Ascending aorta (tissue), 2 donors: ENCODE results near the gene SEZ6L. TPM values are rescaled to one million over a fixed set of nuclear protein-coding genes. Genes with fewer than 3 reads are reported as not detected.

Source experiments
- DNase-seq, 2 donors: peaks; one replicate each; pipeline ENCODE4 v3.0.0-alpha.2; 2019; ENCODE audit warnings: low spot score in 2 of 2
- H3K27ac ChIP-seq, 2 donors: fragments of 200-600 bp; sonication (generic); one replicate each; pipeline ENCODE4 v1.5.1; 2016 to 2017; ENCODE audit warnings: mild to moderate bottlenecking in 1 of 2
- H3K27me3 ChIP-seq: fragments of 200-600 bp; sonication (generic); one replicate; pipeline ENCODE4 v1.5.1; 2017
- H3K36me3 ChIP-seq, 2 donors: fragments of 200-600 bp; sonication (generic); one replicate each; pipeline ENCODE4 v1.5.1; 2016
- H3K4me1 ChIP-seq, 2 donors: fragments of 200-600 bp; sonication (generic); one replicate each; pipeline ENCODE4 v1.5.1; 2016 to 2017; ENCODE audit warnings: mild to moderate bottlenecking in 1 of 2
- H3K4me3 ChIP-seq, 2 donors: fragments of 200-600 bp; sonication (generic); one replicate each; pipeline ENCODE4 v1.5.1; 2016 to 2017; ENCODE audit warnings: mild to moderate bottlenecking in 1 of 2
- H3K9me3 ChIP-seq, 2 donors: fragments of 200-600 bp; sonication (generic); one replicate each; pipeline ENCODE4 v1.5.1; 2016
- intact Hi-C: fragments of 100-400 bp; cut with DNase I; formaldehyde crosslinking; loops from one replicate; pipeline ENCODE4 v1.15.1; 2023
- total RNA-seq: library from RNA; depleted of rRNA; stranded (reverse); fragments of >200 nt; gene quantifications from one replicate; pipeline ENCODE4 v1.1.0, GENCODE V29; 2016
- TF ChIP-seq, protein P1 (sequence below), 3 experiments: fragments of 200-600 bp in 2 of 3; fragments of 450-650 bp in 1 of 3; sonication (generic) in 2 of 3; IDR thresholded peaks; one replicate each; pipeline ENCODE4 v1.5.1; 2016 to 2019; ENCODE audit warnings: antibody characterized with exemption in 3 of 3, mild to moderate bottlenecking in 1 of 3, moderate library complexity in 1 of 3

Gene SEZ6L
- total RNA-seq, 1 donor from 2014 or later, result not detected

DNA sequence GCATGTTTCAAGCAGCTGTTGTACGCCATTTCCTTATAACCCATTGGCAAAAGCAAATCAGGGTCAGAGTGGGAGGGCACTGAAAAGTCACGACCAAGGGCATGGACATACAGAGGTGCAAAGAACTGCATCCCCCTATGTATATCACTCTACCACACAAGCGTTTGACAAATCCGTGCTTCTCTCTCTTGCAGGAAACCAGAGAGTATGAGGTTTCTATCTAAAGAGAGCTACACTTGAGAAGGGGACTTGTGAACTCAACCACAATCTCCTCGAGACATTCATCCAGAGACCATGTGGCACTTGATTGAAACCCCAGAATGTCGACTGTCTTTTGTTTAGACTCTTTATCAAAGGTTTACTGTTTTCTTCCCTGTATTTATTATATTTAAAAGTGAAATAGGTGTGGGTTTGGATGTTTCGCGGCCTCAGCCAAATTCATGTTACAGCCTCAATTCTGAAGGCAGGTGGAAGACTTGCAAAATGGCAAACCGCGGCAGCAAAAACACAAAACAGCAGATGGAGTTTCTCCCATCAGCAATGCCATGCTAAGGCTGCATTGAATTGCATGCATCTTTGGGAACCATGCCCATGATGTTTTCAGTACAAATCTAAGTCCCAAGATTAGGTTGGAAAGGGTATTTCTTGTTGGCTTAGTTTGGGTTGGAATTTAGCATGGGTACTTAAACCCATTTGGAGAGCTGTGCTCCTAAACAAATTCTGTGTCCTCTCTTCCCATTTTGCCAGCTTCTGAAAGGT, 211.0 kb downstream of the SEZ6L start:
- Histone ChIP-seq H3K4me1 (no peaks in the 10 kb centered on the region), H3K27me3 (no peaks in the 10 kb centered on the region)

DNA sequence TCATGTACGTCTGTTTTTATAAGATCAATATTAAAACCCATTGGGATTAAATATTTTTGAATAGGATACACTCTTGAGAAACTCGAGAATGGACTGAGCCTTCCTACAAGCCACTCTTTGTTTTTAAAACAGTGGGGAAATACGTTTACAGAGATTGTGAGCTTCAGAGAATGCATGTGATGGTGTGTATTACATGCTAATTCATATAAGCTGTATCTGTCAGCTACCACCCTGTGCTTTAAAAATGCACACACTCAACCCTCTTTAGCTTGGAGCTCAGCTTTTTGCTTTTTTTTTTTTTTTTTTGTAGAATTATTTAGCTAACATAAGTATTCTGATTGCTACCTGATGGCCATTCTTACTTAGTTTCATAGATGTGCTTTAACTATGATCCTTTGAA, 213.5 kb downstream of the SEZ6L start:
- no peaks in the 10 kb centered on the region for H3K4me1 ChIP-seq
- no peak overlapping the region for H3K4me3 ChIP-seq
- intact Hi-C loops, result no loop called here
- no peaks in the 10 kb centered on the region for H3K36me3 ChIP-seq
- TF ChIP-seq, protein P1, sequence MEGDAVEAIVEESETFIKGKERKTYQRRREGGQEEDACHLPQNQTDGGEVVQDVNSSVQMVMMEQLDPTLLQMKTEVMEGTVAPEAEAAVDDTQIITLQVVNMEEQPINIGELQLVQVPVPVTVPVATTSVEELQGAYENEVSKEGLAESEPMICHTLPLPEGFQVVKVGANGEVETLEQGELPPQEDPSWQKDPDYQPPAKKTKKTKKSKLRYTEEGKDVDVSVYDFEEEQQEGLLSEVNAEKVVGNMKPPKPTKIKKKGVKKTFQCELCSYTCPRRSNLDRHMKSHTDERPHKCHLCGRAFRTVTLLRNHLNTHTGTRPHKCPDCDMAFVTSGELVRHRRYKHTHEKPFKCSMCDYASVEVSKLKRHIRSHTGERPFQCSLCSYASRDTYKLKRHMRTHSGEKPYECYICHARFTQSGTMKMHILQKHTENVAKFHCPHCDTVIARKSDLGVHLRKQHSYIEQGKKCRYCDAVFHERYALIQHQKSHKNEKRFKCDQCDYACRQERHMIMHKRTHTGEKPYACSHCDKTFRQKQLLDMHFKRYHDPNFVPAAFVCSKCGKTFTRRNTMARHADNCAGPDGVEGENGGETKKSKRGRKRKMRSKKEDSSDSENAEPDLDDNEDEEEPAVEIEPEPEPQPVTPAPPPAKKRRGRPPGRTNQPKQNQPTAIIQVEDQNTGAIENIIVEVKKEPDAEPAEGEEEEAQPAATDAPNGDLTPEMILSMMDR (IDR thresholded peaks at IDR 0.05), result no peak
- H3K27me3 ChIP-seq, result no peaks in the 10 kb centered on the region
- DNase-seq, result no peak
- H3K27ac ChIP-seq, result no peak overlapping the region
- H3K9me3 ChIP-seq, result no peaks in the 10 kb centered on the region

More for the DNA sequence above, 211.0 kb downstream of the SEZ6L start:
- TF ChIP-seq, protein P1 (IDR thresholded peaks at IDR 0.05), result no peak
- DNase-seq, result no peak
- intact Hi-C loops, result no loop called here
- Histone ChIP-seq H3K9me3 (no peaks in the 10 kb centered on the region), H3K4me3 (no peak overlapping the region), H3K27ac (no peak overlapping the region), H3K36me3 (no peaks in the 10 kb centered on the region)

DNA sequence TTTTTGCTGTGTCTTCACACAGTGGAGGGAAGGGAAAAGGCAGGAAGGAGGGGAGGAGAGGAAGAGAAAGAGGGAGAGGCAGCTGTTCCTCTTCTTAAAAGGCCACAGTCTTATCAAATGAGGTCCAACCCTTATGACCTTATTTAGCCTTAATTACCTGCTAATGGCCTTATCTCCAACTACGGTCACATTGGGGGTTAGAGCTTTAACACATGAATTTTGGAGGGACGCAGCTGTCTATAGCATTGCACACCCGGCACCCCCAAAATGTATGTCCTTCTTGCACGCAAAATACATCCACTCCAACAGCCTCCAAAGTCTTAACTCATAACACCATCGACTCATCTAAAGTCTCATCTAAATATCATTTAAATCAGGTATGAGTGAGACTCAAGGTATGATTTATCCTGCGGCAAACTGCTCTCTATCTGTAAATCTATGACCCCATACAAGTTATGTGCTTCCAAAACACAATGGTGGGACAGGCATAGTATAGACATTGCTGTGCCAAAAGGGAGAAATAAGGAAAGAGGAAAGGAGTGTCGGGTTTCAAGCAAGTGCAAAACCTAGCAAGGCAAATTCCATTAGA, 214.8 kb downstream of the SEZ6L start:
- no peak for DNase-seq
- Histone ChIP-seq H3K4me3 (no peak overlapping the region), H3K27me3 (no peaks in the 10 kb centered on the region), H3K36me3 (no peaks in the 10 kb centered on the region), H3K9me3 (no peaks in the 10 kb centered on the region), H3K4me1 (no peaks in the 10 kb centered on the region), H3K27ac (no peak overlapping the region)
- TF ChIP-seq, protein P1 (IDR thresholded peaks at IDR 0.05), result no peak
- intact Hi-C loops, result no loop called here

DNA sequence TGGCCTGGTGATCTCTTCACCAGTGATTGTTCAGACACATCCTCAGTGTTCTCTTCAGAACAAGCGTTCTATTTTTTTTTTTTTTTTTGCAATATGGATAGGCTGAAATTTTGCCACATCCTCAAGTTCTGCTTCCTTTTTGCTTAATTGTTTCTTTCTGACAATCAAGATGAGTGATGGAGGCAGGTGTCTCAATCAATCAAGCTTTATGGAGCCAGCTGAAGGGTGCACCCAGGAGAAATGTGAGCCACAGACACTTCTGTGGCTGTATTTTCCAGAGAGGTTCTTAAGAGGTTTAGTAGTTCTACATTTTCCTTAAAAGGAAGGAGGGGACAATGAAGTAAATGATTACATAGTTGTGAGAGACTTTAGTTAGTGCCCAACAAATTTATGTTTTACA, 215.9 kb downstream of the SEZ6L start:
- Histone ChIP-seq H3K27ac (no peak overlapping the region), H3K36me3 (no peaks in the 10 kb centered on the region), H3K4me3 (no peak overlapping the region), H3K9me3 (no peaks in the 10 kb centered on the region), H3K4me1 (no peaks in the 10 kb centered on the region), H3K27me3 (no peaks in the 10 kb centered on the region)
- intact Hi-C loops, result no loop called here
- TF ChIP-seq, protein P1 (IDR thresholded peaks at IDR 0.05), result no peak
- no peak for DNase-seq

DNA sequence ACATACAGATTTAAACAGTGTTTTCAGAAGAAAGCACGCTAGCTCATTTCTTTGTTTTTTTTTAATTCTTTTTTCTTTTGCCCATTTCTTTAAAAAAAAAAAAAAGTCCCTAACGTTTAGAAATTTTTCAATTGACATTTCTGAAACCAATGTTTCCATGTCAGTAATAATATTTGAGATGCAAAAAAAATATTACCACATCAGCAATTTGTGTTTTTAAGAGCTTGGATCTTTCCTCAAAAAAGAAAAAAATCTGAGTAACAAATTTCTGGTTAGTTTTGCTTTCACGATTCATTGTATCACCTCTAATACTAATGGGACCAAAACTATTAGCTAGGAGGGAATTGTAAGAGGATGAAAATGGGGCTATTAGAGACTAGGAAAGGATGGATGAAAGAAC, 219.9 kb downstream of the SEZ6L start:
- Histone ChIP-seq H3K4me1 (no peaks in the 10 kb centered on the region), H3K36me3 (no peaks in the 10 kb centered on the region), H3K9me3 (no peaks in the 10 kb centered on the region), H3K4me3 (no peak overlapping the region), H3K27ac (no peak overlapping the region), H3K27me3 (no peaks in the 10 kb centered on the region)
- DNase-seq, result no peak
- TF ChIP-seq, protein P1 (IDR thresholded peaks at IDR 0.05), result no peak
- intact Hi-C loops, result no loop called here
